ENCODE data around the gene DNAAF3.

DNAAF3 gene

DNA sequence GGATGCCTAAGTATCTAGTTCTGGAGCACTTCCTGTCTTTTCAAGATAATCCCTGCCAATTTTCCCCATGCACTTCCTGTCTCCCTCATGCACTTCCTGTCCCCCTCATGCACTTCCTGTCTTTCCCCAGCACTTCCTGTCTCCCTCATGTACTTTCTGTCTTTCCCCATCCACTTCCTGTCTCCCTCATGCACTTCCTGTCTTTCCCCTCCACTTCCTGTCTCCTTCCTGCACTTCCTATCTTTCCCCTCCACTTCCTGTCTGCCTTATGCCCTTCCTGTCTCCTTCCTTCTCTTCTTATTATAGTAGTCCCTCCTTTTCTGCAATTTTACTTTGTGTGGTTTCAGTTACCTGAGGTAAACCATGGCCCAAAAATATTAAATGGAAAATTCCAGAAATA, 14.4 kb downstream of the DNAAF3 start:
- DNase-seq = no peak

DNA sequence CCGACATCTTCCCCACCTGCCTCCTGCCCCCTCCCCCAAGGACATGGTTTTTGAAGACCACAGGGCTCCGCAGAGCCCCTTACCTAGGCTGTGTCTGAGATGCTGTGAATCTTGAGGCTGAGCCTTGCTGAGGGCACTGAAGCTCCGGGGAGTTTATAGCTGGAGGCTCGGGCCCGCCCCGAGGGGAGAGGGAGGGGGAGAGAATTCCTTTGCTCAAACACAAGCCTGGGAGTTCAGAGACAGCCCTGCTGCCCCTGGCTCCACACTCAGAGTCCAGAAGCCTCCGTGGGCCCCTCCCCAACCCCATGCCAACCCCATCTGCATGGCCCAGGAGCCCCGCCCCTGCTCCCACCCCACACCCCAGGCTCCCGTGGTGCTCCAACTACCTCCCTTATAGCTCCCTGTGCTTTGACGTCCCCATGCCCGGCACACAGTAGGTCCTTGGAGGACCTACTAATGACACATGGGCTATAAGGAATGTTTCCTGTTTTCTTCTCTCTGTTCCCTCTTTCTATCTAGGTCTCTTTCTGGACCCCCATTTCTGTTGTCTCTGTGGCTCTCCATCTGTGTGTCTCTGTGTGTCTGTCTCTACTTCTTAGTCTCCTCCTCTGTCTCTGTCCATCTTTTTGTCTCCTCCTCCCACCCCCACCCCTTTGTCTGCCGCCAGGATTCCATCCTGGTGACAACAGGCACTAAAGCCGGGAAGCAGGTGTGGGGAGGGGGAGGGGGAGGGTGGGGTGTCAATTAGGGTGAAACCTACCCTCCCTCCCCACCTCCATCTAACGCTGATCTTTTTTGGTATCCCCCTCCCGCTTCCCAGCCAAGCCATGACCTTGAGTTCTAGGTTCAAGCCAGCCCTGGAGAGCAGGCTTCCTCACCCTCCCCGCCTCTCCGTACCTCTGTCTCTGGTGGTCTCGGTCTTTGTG, 17.1 kb downstream of the DNAAF3 start, which contains the start of gene TNNT1:
Gene TNNT1, minus strand, starts transcription at position 129 of the 926 bp plus-strand sequence. CDS start 2,049 bp downstream, outside the sequence.
- DNase-seq = no peak

DNA sequence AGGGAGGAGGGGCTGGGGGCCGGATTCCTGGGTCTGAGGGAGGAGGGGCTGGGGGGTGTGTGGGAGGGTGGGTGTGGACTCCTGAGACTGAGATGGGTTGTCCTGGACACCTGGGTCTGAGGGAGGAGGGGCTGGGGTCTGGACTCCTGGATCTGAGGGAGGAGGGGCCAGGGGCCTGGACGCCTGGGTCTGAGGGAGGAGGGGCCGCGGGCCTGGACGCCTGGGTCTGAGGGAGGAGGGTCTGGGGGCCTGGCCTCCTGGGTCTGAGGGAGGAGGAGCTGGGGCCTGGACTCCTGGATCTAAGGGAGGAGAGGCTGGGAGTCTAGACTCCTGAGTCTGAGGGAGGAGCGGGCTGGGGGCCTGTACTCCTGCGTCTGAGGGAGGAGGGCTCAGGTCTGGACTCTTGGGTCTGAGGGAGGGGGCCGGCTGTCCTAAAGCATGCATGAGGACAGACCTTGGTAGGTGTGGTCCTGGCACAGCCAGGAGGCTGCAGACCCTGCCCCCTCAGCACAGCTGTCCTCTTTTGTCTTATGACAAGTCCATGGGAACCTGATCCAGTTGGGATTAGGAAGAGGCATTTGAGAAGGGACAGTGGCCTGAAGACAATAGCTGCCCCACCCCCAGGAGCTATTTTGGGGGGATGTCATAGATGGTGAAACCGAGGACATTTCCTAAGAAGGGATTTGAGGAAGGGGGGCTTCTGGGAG, 18.7 kb downstream of the DNAAF3 start:
- no peak for DNase-seq

- no peak for DNase-seq
Observed at GRCh38 chr19:55146705-55147273, 19.6 kb downstream of the DNAAF3 start.

- no peak for DNase-seq
Observed at GRCh38 chr19:55146078-55146704, 20.2 kb downstream of the DNAAF3 start.

- DNase-seq = no peak
Observed at GRCh38 chr19:55145232-55145631, 21.2 kb downstream of the DNAAF3 start.

DNA sequence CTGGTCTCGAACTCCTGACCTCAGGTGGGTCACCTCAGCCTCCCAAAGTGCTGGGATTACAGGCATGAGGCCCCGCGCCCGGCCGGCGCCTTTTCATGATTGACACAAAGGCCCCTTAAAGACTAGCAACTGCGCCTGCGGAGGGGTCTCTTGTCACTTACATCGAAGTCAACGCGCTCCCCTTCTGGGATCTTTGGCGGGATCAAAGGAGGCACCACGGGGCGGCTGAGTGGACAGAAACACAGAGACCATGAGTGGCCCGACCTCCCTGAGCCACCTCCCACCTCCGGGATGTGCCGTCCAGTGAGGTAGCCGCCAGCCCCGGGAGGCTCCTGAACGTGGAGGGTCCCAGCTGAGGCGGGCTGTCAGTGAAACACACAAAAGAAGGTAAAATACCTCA, 24.7 kb downstream of the DNAAF3 start:
- DNase-seq = no peak

- DNase-seq = no peak
Observed at GRCh38 chr19:55137915-55138314, 28.5 kb downstream of the DNAAF3 start.

- DNase-seq = no peak
Observed at GRCh38 chr19:55136399-55137102, 29.9 kb downstream of the DNAAF3 start.

DNA sequence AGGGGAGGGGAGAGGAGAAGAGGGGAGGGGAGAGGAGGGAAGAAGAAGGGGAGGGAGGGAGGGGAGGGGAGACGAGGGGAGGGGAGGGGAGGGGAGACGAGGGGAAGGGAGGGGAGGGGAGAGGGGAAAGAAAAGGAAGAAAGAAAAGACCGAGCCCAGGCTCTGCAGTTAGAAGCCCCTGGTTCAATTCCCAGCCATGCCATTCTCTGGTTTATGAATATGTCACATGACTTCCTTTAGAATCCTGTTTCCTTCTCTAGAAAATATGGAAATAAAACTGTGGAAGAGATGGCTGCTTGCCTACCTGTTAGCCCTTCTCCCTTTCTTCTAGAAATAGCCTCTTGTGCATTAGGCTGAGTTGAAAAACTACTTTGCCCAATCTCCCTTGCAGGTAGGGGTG, 31.7 kb downstream of the DNAAF3 start:
- no peak for DNase-seq

- DNase-seq = no peak
Observed at GRCh38 chr19:55133639-55134444, 32.6 kb downstream of the DNAAF3 start.

DNA sequence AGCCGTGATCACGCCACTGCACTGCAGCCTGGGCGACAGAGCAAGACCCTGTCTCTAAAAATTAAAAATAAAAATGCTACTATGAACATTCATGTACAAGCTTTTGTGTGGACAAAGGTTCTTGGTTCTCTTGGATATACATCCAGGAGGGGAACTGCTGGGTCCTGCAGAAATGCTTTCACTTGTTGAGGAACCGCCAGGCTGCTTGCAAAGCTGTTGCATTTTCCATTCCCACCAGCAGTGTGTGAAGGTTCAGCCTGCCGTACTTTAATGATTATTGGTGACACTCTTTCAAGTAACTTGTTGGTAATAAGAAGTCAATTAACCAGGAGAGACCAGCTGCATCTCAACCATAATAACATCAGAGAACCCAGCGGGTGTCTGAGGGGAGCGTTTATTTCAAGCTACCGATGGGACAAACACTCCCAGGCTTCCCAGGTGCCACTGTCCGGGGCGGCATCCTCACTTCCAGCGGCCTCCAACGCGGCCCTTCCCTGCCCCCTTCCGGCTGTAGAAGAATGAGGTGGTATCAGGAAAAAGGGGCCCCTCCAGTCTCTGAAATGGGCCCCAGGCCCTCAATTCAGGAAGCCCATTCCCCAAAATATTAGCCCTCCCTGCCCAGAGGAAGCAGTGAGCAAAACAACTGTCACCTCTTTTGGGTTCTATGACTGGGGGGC, 33.8 kb downstream of the DNAAF3 start:
- no peak for DNase-seq

- no peak for DNase-seq
Observed at GRCh38 chr19:55131421-55131820, 35.0 kb downstream of the DNAAF3 start.

DNA sequence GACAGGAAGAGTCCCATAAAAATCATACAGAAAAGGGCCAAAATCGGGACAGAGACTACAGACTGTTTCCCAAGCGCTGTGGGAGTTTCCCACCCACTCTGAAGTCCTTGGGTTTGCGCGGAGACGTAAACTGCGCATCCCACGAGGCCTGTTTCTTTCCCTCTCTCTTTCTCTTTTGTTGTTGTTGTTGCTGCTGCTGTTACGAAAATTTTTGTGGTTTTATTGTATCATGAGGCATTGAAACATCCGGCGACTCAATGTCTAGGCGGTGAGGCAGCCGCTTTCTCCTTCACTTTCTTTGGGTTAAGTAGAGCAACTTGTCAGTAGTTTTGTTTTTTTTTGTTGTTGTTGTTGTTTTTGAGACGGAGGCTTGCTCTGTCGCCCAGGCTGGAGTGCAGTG, 47.4 kb downstream of the DNAAF3 start:
- DNase-seq = no peak

DNA sequence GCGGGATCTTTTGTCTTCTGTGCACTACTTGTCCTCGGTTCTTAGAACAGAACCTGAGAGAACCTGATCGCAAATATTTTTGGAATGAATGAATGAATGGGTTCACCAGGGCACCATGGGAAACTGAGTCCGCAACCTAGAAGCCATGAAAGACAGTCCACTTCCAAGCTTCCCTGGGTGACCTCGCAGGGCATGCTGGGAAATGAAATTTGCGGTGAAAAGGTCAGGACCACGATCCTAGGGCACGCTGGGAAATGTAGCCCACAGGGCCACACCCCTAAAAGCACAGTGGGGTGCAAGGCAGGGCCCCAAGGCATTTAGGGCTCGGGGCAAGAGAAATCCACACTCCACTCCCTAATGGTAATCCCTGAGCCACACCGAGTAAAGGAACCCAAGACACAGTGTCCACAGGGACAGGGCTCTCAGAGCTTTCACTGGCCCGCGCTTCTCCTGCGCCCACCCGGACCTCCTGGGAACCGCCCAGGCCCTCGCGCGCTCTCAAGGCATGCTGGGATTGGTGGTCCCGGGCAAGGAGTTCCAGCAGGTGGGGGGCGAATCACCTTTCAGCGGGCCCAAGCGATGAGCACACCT, 47.9 kb downstream of the DNAAF3 start:
- DNase-seq = no peak

DNA sequence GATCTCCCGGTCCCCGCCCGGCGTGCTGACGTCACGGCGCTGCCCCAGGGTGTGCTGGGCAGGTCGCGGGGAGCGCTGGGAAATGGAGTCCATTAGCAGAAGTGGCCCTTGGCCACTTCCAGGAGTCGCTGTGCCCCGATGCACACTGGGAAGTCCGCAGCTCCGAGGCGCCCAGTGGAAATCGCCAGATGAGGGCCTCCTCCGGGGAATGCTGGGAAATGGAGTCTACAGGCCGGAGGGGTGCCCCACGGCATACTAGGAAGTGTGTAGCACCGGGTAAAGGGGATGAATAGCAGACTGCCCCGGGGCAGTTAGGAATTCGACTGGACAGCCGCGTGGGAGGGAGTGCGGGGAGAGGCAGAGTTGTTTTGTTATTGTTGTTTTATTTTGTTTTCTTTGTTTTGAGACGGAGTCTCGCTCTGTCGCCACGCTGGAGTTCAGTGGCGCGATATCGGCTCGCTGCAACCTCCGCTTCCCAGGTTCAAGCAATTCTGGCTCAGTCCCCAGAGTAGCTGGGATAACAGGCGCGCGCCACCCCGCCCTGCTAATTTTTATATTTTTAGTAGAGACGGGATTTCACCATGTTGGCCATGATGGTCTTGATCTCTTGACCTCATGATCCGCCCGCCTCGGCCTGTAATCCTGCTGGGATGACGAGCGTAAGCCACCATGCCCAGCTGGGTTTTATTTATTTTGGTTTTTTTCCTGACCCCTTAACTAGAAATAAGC, 48.6 kb downstream of the DNAAF3 start:
- peak; percentile 97 for DNase-seq

GRCh38 chr19:55116859-55117662, 49.4 kb downstream of the DNAAF3 start, which contains the start of gene PPP1R12C:
Gene PPP1R12C (minus strand): TSS chr19:55117637. CDS start chr19:55117543, 94 bp downstream.
- DNase-seq = no peak

DNA sequence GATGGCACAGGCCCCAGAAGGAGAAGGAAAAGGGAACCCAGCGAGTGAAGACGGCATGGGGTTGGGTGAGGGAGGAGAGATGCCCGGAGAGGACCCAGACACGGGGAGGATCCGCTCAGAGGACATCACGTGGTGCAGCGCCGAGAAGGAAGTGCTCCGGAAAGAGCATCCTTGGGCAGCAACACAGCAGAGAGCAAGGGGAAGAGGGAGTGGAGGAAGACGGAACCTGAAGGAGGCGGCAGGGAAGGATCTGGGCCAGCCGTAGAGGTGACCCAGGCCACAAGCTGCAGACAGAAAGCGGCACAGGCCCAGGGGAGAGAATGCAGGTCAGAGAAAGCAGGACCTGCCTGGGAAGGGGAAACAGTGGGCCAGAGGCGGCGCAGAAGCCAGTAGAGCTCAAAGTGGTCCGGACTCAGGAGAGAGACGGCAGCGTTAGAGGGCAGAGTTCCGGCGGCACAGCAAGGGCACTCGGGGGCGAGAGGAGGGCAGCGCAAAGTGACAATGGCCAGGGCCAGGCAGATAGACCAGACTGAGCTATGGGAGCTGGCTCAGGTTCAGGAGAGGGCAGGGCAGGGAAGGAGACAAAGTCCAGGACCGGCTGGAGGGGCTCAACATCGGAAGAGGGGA, 50.1 kb downstream of the DNAAF3 start:
- peak; percentile 41 to 44 for DNase-seq
